Ovary (tissue), 3 donors: ENCODE data around the gene OPRL1.

Experiments
- POLR2A ChIP-seq: fragments of 450-650 bp; IDR thresholded peaks from one replicate; pipeline ENCODE4 v1.6.1; 2017; ENCODE audit warnings: antibody characterized with exemption, mild to moderate bottlenecking, moderate library complexity
- TF ChIP-seq, protein P1 (sequence below), 3 donors: fragments of 450-650 bp in 2 of 3; fragments of 200-600 bp in 1 of 3; IDR thresholded peaks; one replicate each; pipeline versions ENCODE4 v1.5.1 to v1.8.0; 2016 to 2022; ENCODE audit warnings: antibody characterized with exemption in 3 of 3, mild to moderate bottlenecking in 1 of 3
- donor health status: DM: no; HTN: no; CAD: no.

DNA sequence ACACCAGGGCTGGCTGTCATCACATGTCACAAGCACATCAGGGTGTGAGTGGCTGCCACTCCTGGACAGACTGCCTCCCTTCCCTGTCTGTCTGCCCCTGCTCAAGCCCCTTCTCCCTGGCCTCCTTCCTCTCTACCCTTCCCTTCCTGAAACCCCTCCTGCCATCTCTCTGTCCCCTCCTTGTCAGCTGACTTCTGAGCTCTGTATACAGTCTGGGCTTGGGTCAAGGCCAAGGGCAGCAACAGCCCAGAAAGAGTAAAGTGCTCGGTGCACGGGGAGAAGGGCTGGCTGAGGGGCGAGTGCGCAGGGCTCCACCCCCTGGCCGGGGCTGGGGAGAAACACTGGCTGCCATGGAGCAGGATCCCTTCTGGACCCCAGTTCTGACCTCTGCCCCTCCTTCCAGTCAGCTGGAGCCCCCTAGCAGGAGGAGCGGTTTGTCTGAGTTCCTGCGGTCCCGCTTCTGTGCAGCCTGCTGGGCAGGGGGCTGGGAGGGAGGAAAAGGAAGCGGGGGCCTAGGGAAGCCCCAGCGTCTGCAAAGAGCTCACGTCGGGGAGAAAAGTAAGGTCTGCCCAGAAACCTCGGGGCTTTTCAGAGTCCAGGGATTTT lies 2.3 kb downstream of the OPRL1 start:
- TF ChIP-seq, protein P1, sequence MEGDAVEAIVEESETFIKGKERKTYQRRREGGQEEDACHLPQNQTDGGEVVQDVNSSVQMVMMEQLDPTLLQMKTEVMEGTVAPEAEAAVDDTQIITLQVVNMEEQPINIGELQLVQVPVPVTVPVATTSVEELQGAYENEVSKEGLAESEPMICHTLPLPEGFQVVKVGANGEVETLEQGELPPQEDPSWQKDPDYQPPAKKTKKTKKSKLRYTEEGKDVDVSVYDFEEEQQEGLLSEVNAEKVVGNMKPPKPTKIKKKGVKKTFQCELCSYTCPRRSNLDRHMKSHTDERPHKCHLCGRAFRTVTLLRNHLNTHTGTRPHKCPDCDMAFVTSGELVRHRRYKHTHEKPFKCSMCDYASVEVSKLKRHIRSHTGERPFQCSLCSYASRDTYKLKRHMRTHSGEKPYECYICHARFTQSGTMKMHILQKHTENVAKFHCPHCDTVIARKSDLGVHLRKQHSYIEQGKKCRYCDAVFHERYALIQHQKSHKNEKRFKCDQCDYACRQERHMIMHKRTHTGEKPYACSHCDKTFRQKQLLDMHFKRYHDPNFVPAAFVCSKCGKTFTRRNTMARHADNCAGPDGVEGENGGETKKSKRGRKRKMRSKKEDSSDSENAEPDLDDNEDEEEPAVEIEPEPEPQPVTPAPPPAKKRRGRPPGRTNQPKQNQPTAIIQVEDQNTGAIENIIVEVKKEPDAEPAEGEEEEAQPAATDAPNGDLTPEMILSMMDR (IDR thresholded peaks at IDR 0.05): no peak
- TF ChIP-seq POLR2A: no peak
